Natural killer cell (primary cell): ENCODE data around the gene MEF2D. TPM values are rescaled to one million over a fixed set of nuclear protein-coding genes. Genes with fewer than 3 reads are reported as not detected.

Experiments
- ATAC-seq, 3 donors: fragments of 150-1000 bp in 2 of 3; fragments of 200-7000 bp in 1 of 3; cut with Tn5 transposase; 1 replicate in 1 of 3; 2 replicates in 2 of 3; pipeline ENCODE4 v1.10.0; 2021; ENCODE audit warnings: mild to moderate bottlenecking in 2 of 3, moderate library complexity in 2 of 3
- DNase-seq, 2 donors: peaks; one replicate each; pipeline versions ENCODE4 v3.0.0 to v3.0.0-alpha.2; 2013 to 2021; ENCODE audit warnings: mixed read lengths in 1 of 2
- H3K27ac ChIP-seq: one replicate; pipeline ENCODE4 v1.5.1; 2013; ENCODE audit warnings: mild to moderate bottlenecking, low read length
- H3K27me3 ChIP-seq: one replicate; pipeline ENCODE4 v1.6.1; 2013; ENCODE audit warnings: low read length; ENCODE audit not compliant: control insufficient read depth, insufficient read depth
- H3K36me3 ChIP-seq: one replicate; pipeline ENCODE4 v1.6.1; 2013; ENCODE audit warnings: low read length; ENCODE audit not compliant: control insufficient read depth, insufficient read depth
- H3K4me1 ChIP-seq: one replicate; pipeline ENCODE4 v1.6.1; 2013; ENCODE audit warnings: low read length; ENCODE audit not compliant: control insufficient read depth, insufficient read depth
- H3K4me3 ChIP-seq: one replicate; pipeline ENCODE4 v1.5.1; 2013; ENCODE audit warnings: low read length
- H3K9me3 ChIP-seq: one replicate; pipeline ENCODE4 v1.6.1; 2013; ENCODE audit warnings: low read length; ENCODE audit not compliant: control insufficient read depth, insufficient read depth
- H3K27ac Mint-ChIP-seq, 2 donors: one replicate each; pipeline ENCODE4 v1.8.0; 2022; ENCODE audit warnings: mild to moderate bottlenecking in 2 of 2, mixed read lengths in 2 of 2, moderate library complexity in 1 of 2
- H3K27me3 Mint-ChIP-seq, 2 donors: one replicate each; pipeline ENCODE4 v1.8.0; 2022; ENCODE audit warnings: low read depth in 2 of 2, mixed read lengths in 2 of 2
- H3K36me3 Mint-ChIP-seq: one replicate; pipeline ENCODE4 v1.8.0; 2022; ENCODE audit warnings: mixed read lengths
- H3K4me1 Mint-ChIP-seq, 2 donors: one replicate each; pipeline ENCODE4 v1.8.0; 2022; ENCODE audit warnings: mixed read lengths in 2 of 2
- H3K4me3 Mint-ChIP-seq: one replicate; pipeline ENCODE4 v1.8.0; 2022; ENCODE audit warnings: mild to moderate bottlenecking, moderate library complexity, mixed read lengths
- H3K9me3 Mint-ChIP-seq, 2 donors: one replicate each; pipeline ENCODE4 v1.8.0; 2022; ENCODE audit warnings: mixed read lengths in 2 of 2
- WGBS: methylation state at CpG from one replicate; pipeline ENCODE4 v1.1.7; 2013; ENCODE audit warnings: missing lambda C conversion rate; ENCODE audit not compliant: insufficient coverage; 5-methylcytosine and 5-hydroxymethylcytosine counted together
- intact Hi-C: fragments of 100-400 bp; cut with micrococcal nuclease; formaldehyde crosslinking; loops from one replicate; pipeline ENCODE4 v1.14.2; 2022
- total RNA-seq, 4 donors: library from RNA; stranded (reverse); fragments of 120-200 nt in 1 of 4; gene quantifications; one replicate each; pipeline versions ENCODE4 v1.2.3 to v1.2.4, GENCODE V29; 2013 to 2022
- TF ChIP-seq, protein P1 (sequence below): fragments of 200-600 bp; IDR thresholded peaks from one replicate; pipeline ENCODE4 v1.8.0; 2022; ENCODE audit warnings: antibody characterized with exemption

The MEF2D gene
- total RNA-seq, 3 donors from 2014 or later (not counting 1 experiment from before 2014, with no cell fraction given), result 232 to 298 (median 284) TPM

- H3K4me3 Mint-ChIP-seq, result peak overlapping the region; percentile 58
- ATAC-seq, result peak; percentile 80 to 89 (median 86)
These were observed 20.0 kb downstream of the MEF2D start for GRCh38 chr1:156480411-156481192.

DNA sequence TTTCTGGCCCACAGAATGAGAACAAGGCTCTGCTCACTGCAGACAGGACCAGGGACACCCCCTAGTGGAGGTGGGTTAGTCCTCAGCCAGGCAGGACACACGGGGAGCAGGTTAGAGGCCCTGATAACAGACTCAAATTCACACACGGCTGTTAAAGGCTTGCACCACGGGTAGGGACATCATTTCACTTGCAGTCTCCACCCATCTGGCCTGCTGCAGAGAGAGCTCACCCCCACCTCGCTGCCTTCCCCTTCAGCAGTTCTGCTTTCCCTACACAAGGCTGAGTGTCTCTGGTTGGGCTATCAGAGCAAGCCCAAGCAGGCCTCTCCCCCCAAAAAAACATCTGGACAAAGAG is 20.6 kb downstream of the MEF2D start:
- H3K4me3 ChIP-seq, result no peak overlapping the region
- Mint-ChIP-seq H3K27ac (peak overlapping the region; percentile 90 to 93), H3K27me3 (no peaks in the 10 kb centered on the region), H3K4me1 (peaks cover 37 to 57% of the 10 kb centered on the region in 2 donors), H3K4me3 (no peak overlapping the region), H3K36me3 (peaks cover 14% of the 10 kb centered on the region), H3K9me3 (no peaks in the 10 kb centered on the region)
- no peak for DNase-seq
- peaks cover 85% of the 10 kb centered on the region for H3K36me3 ChIP-seq
- ATAC-seq, result no peak
- no peak overlapping the region for H3K27ac ChIP-seq
- no peaks in the 10 kb centered on the region for H3K27me3 ChIP-seq
- TF ChIP-seq, protein P1, sequence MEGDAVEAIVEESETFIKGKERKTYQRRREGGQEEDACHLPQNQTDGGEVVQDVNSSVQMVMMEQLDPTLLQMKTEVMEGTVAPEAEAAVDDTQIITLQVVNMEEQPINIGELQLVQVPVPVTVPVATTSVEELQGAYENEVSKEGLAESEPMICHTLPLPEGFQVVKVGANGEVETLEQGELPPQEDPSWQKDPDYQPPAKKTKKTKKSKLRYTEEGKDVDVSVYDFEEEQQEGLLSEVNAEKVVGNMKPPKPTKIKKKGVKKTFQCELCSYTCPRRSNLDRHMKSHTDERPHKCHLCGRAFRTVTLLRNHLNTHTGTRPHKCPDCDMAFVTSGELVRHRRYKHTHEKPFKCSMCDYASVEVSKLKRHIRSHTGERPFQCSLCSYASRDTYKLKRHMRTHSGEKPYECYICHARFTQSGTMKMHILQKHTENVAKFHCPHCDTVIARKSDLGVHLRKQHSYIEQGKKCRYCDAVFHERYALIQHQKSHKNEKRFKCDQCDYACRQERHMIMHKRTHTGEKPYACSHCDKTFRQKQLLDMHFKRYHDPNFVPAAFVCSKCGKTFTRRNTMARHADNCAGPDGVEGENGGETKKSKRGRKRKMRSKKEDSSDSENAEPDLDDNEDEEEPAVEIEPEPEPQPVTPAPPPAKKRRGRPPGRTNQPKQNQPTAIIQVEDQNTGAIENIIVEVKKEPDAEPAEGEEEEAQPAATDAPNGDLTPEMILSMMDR, result no peak
- WGBS, result 68% methylated on average over 4 of the region's 4 CpGs
- intact Hi-C loops, result loop anchor here (1.0 to 2.0 kb wide), 3 partner anchors 21 to 128 kb away; partner anchors contain the start of gene MEF2D
- peaks cover 32% of the 10 kb centered on the region for H3K4me1 ChIP-seq
- H3K9me3 ChIP-seq, result no peaks in the 10 kb centered on the region

More at GRCh38 chr1:156480411-156481192, 20.0 kb downstream of the MEF2D start:
- Histone ChIP-seq H3K9me3 (no peaks in the 10 kb centered on the region), H3K4me3 (no peak overlapping the region), H3K4me1 (peaks cover 34% of the 10 kb centered on the region), H3K27me3 (no peaks in the 10 kb centered on the region), H3K36me3 (peaks cover 79% of the 10 kb centered on the region), H3K27ac (peak overlapping the region; percentile 13)
- peak; percentile 68 to 91 for DNase-seq
- Mint-ChIP-seq H3K9me3 (no peaks in the 10 kb centered on the region), H3K27me3 (no peaks in the 10 kb centered on the region), H3K36me3 (peaks cover 14% of the 10 kb centered on the region), H3K27ac (peak overlapping the region; percentile 90 to 93), H3K4me1 (peaks cover 37 to 61% of the 10 kb centered on the region in 2 donors)
- WGBS, result 36% methylated on average over 33 of the region's 34 CpGs
- intact Hi-C loops, result loop anchor here (1.0 to 2.0 kb wide), 3 partner anchors 20 to 128 kb away; partner anchors contain the start of gene MEF2D
- TF ChIP-seq, protein P1, result peak; percentile 82

DNA sequence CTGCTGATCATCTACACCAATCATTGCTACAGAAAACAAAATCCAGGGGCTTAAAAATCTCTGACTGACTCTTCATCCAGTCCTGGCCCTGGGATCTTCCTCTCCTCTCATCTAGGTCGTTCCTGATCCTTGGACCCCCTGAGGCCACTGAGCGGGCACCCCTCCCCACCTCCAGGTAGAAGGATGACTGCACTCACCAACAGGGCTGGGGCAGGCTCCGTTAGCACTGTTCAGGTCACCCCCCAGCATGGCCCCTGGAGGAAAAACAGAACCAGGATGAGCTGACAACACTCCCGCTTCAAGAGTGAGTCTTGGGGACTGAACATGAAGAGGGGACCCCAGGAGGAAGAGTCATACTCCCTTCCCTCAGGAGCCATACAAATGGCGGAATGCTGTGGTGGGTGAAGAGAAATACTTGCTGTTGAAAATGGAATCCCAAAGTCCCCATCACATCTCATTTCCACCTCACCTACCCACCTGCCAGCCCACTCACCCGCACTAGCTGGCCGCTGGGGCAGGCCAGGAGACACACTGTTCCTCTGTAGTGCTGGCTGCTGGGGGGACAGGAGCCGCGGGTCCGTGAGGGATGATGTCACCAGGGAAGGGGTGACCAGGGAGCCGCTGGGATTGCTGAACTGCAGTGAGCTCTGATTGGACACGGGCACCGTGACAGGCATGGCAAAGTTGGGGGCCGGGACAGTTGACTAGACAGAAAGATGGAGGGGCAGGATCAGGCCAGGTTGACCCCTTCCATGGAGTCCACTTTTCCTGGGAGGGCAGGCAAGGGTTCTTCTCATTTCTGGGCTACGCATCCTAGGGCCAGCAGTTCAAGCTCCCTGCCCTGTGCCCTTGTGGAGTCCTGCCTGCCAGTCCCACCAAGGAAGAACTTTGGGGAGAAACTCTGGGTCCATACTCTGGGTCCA is 21.2 kb downstream of the MEF2D start:
- ATAC-seq (no peak), DNase-seq (no peak)
- peak overlapping the region; percentile 52 to 90 for H3K27ac Mint-ChIP-seq
- Histone ChIP-seq H3K36me3 (peaks cover 92% of the 10 kb centered on the region), H3K4me3 (no peak overlapping the region), H3K9me3 (no peaks in the 10 kb centered on the region), H3K27me3 (no peaks in the 10 kb centered on the region), H3K27ac (no peak overlapping the region), H3K4me1 (peaks cover 25% of the 10 kb centered on the region)
- H3K27me3 Mint-ChIP-seq, result no peaks in the 10 kb centered on the region
- WGBS, result 96% methylated on average over 14 of the region's 15 CpGs
- TF ChIP-seq, protein P1, result no peak
- no peaks in the 10 kb centered on the region for H3K9me3 Mint-ChIP-seq
- peak overlapping the region; percentile 45 for H3K4me3 Mint-ChIP-seq
- peaks cover 34 to 51% of the 10 kb centered on the region in 2 donors for H3K4me1 Mint-ChIP-seq
- H3K36me3 Mint-ChIP-seq, result peaks cover 14% of the 10 kb centered on the region
- intact Hi-C loops, result loop anchor here (1.0 to 2.0 kb wide), 3 partner anchors 21 to 129 kb away; partner anchors contain the start of gene MEF2D
